GM23338 (cell line): ENCODE data around the gene MYO7B.

Experiments used
- CTCF ChIP-seq, 2 experiments: fragments of 200-600 bp in 1 of 2; sonication (generic) in 1 of 2; conservative IDR thresholded peaks; 2 replicates each; pipeline versions ENCODE4 v1.5.1 to v1.6.1; 2016 to 2017; ENCODE audit warnings: antibody characterized with exemption in 2 of 2, low read depth in 2 of 2, mild to moderate bottlenecking in 2 of 2, moderate library complexity in 1 of 2
- EZH2 ChIP-seq: fragments of 200-600 bp; sonication (generic); IDR thresholded peaks from one replicate; pipeline ENCODE4 v1.8.0; 2017; ENCODE audit warnings: antibody characterized with exemption, mild to moderate bottlenecking, low read depth; ENCODE audit not compliant: unreplicated experiment

GRCh38 chr2:127676906-127677305 is 141.4 kb downstream of the MYO7B start:
- TF ChIP-seq EZH2 (no peak), CTCF (conservative IDR thresholded peaks at IDR 0.05; ENCODE audit: low read depth in 2 of 2) (no peak)
